Mesodermal cell (in vitro differentiated cells): ENCODE data around the gene HIKESHI.
"Not testable (repeated sequence)": the region's sequence is repeated elsewhere in the genome, so short reads cannot be mapped to it uniquely, and the experiment has no call there.

ENCODE experiments used
- H3K27ac ChIP-seq: 2 replicates; pipeline ENCODE4 v1.7.0; 2013; ENCODE audit warnings: mild to moderate bottlenecking, low read depth, low read length, moderate library complexity; ENCODE audit not compliant: severe bottlenecking
- H3K36me3 ChIP-seq: 2 replicates; pipeline ENCODE4 v1.7.1; 2013; ENCODE audit warnings: mild to moderate bottlenecking, low read length, moderate library complexity; ENCODE audit not compliant: control insufficient read depth, insufficient read depth
- H3K4me1 ChIP-seq: one replicate; pipeline ENCODE4 v1.7.1; 2013; ENCODE audit warnings: mild to moderate bottlenecking, low read length; ENCODE audit not compliant: insufficient read depth, control insufficient read depth, poor library complexity, severe bottlenecking
- H3K4me3 ChIP-seq: 2 replicates; pipeline ENCODE4 v1.7.0; 2013; ENCODE audit warnings: low read length, control low read depth, mild to moderate bottlenecking; ENCODE audit not compliant: insufficient read depth, poor library complexity, severe bottlenecking; ENCODE audit errors: extremely low read depth
- H3K9me3 ChIP-seq: 2 replicates; pipeline ENCODE4 v1.7.1; 2013; ENCODE audit warnings: mild to moderate bottlenecking, low read length, moderate library complexity; ENCODE audit not compliant: control insufficient read depth
- WGBS, 2 experiments: methylation state at CpG; one replicate each; pipeline ENCODE4 v1.1.5; 2013; ENCODE audit warnings: missing lambda C conversion rate in 2 of 2; ENCODE audit not compliant: insufficient coverage in 2 of 2; 5-methylcytosine and 5-hydroxymethylcytosine counted together

The HIKESHI gene

DNA sequence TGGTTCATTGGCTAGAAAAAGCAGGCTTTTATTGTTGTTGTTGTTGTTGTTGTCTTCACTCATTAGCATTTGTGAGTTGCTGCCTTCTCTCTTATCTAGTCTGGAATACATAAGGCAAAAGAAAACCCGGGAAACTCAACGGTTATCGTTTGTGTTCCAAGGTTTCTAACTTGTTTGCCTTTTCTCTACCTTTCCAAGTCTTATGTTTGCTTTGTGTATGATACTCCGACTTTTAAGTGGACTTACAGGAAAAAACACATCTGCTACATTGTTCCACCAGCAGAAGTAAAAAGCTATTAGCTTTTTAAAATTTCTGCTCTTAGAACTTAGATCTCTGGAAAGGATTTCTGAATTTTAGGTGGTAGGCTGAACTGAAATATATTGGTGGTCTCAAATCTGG is 27.0 kb upstream of the HIKESHI start:
- 100% methylated on average over 2 of the region's 4 CpGs; no CpG with 5 or more reads in 1 of the 2 experiments for WGBS, 2 experiments
- H3K4me1 ChIP-seq, result no peaks in the 10 kb centered on the region
- peaks cover 44% of the 10 kb centered on the region for H3K36me3 ChIP-seq
- H3K4me3 ChIP-seq, result no peak overlapping the region
- H3K27ac ChIP-seq, result no peak overlapping the region
- H3K9me3 ChIP-seq, result no peaks in the 10 kb centered on the region

DNA sequence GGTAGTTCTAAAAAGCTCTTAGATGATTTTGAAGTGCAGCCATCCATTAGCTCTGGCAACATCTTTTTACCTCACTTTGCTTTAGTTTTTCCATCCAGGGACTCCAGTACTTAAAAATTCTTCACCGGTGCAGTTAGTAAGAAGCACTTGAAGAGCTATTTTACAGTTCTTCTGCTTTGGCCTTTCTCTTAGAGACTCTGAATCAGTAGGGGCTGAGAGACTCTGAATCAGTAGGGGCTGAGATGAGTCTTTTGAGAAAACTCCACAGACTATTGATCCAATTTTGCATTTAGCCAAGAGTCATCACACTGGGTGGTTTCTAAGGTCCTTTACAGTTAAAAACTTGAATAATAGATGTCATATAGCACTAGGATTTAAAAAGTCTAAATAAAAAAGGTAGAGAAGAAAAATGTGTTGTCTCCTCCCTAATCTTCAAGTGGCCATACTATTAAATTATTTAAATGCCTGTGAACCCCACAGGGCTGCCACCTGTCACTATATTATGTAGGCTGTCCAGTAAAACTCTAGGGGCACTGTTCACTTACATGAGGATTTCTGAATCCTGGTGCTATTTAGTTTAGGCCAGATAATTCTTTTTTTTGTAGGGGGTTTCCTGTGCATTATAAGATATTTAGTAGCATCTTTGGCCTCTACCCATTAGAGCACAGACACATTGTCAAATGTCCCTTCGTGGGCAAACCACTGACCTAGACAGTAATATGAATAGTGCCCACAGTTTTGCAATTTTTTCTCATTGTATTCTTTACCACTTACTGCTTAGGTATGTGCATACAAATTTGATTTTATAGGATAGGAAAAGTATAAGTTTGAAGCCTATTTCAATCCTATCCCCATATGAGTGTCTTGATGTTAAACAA is 26.3 kb upstream of the HIKESHI start:
- WGBS, 2 experiments, result 90 to 100% methylated on average over 2 of the region's 2 CpGs
- no peak overlapping the region for H3K4me3 ChIP-seq
- H3K4me1 ChIP-seq, result no peaks in the 10 kb centered on the region
- no peaks in the 10 kb centered on the region for H3K9me3 ChIP-seq
- peaks cover 45% of the 10 kb centered on the region for H3K36me3 ChIP-seq
- H3K27ac ChIP-seq, result no peak overlapping the region

DNA sequence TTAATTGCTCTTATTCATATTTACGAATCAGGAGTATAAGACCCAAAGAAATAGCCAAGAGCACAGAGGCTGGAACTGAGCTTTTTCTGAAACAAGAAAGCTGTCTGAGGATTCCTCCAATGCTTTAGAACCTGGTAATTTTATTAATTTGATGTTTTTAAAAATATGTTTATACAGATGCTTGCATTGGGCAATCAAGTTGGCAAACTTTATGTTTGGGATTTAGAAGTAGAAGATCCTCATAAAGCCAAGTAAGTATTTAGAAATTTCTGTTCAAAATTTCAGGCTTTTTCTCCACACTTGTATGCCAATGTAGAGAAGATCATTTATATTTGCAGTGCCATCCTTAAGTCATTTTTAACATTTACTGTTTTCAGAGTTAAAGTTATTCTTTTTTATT is 24.3 kb upstream of the HIKESHI start:
- H3K27ac ChIP-seq, result no peak overlapping the region
- H3K4me1 ChIP-seq, result no peaks in the 10 kb centered on the region
- no peak overlapping the region for H3K4me3 ChIP-seq
- 100% methylated on average over 1 of the region's 1 CpG; no CpG with 5 or more reads in 1 of the 2 experiments for WGBS, 2 experiments
- H3K9me3 ChIP-seq, result no peaks in the 10 kb centered on the region
- H3K36me3 ChIP-seq, result peaks cover 46% of the 10 kb centered on the region

DNA sequence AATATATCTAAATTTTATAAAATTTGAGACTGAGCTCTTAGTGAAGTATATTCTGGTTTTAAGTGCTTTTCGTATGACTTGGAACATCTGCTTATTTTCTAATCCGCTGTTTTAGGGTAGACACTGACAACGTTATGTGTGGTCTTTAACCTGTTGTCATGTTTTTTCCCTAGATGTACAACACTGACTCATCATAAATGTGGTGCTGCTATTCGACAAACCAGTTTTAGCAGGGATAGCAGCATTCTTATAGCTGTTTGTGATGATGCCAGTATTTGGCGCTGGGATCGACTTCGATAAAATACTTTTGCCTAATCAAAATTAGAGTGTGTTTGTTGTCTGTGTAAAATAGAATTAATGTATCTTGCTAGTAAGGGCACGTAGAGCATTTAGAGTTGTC is 23.8 kb upstream of the HIKESHI start:
- H3K4me3 ChIP-seq, result no peak overlapping the region
- no peaks in the 10 kb centered on the region for H3K4me1 ChIP-seq
- H3K36me3 ChIP-seq, result peaks cover 46% of the 10 kb centered on the region
- H3K27ac ChIP-seq, result no peak overlapping the region
- H3K9me3 ChIP-seq, result no peaks in the 10 kb centered on the region
- WGBS, 2 experiments, result 97 to 98% methylated on average over 5 of the region's 8 CpGs

DNA sequence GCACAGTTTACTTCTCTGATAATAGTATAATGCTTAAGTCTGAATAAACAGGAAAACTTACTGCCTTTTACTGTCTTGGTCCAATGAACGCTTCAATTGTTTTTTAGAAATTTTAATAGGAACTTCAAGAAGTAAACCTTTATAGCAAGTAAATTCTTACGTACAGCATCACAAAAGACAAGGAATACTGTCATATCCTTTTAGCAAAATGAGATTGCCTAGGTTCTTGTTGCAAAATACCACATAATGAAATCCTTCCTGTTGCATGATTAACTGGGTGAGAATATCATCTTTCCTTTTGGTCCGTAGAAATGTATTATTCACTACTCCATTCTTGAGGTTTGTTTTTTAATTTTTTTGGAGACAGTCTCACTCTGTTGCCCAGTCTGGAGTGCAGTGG is 22.3 kb upstream of the HIKESHI start:
- Histone ChIP-seq H3K36me3 (peaks cover 54% of the 10 kb centered on the region), H3K4me1 (no peaks in the 10 kb centered on the region), H3K9me3 (no peaks in the 10 kb centered on the region), H3K27ac (no peak overlapping the region), H3K4me3 (no peak overlapping the region)
- no CpG with 5 or more reads among the region's 3 CpGs for WGBS, 2 experiments

DNA sequence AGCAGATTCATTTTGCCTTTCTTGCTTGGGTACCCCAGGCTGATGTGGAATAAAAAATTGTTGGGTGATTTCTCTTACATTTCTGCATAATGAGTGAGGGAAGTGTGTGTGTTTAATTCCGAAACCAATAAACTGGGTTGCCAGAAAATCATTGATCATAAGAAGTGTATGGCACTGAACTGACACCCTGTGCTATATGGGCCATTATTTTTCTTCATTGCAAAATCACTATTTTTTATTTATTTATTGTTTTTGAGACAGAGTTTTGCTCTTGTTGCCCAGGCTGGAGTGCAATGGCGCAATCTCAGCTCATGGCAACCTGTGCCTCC is 14.6 kb upstream of the HIKESHI start:
- WGBS, 2 experiments, result 86 to 100% methylated on average over 1 of the region's 2 CpGs
- H3K4me3 ChIP-seq, result no peak overlapping the region
- no peaks in the 10 kb centered on the region for H3K4me1 ChIP-seq
- no peaks in the 10 kb centered on the region for H3K9me3 ChIP-seq
- H3K36me3 ChIP-seq, result peaks cover 8% of the 10 kb centered on the region
- H3K27ac ChIP-seq, result no peak overlapping the region

DNA sequence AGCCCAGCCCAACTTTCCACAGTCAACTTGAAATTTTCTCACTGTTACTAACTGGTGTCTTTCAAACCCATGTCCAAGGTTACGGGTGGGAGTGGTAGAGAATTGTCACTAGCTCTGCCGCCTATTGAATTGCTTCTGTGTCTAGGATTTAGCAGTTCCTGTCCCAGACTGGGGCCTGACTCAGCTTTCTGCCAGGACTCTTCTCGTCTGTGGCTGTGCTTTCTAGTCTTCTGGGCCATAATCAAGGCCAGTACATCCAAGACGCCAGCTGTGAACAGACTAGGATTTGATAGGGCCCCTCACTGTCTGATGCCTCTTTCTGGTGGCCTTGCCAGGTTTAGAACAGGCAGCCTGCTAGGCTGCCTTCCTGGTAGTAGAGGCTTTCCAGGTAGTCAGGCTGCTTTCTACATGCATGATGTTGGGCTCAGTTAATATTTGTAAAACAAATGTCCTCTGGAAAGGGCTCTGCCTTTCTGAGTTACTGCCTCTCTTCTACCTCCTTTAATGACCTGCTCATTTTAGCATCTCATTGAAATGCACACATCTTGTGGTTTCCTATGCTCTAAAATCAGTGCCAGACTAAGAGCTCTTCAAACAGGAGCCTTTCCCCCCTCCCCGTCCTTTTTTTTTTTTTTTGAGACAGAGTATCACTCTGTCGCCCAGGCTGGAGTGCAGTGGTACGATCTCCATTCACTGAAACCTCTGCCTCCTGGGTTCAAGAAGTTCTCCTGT is 13.1 kb upstream of the HIKESHI start:
- no peaks in the 10 kb centered on the region for H3K4me1 ChIP-seq
- H3K36me3 ChIP-seq, result peaks cover 6% of the 10 kb centered on the region
- 86 to 87% methylated on average over 5 to 6 of the region's 7 CpGs for WGBS, 2 experiments
- H3K27ac ChIP-seq, result no peak overlapping the region
- no peaks in the 10 kb centered on the region for H3K9me3 ChIP-seq
- H3K4me3 ChIP-seq, result no peak overlapping the region

DNA sequence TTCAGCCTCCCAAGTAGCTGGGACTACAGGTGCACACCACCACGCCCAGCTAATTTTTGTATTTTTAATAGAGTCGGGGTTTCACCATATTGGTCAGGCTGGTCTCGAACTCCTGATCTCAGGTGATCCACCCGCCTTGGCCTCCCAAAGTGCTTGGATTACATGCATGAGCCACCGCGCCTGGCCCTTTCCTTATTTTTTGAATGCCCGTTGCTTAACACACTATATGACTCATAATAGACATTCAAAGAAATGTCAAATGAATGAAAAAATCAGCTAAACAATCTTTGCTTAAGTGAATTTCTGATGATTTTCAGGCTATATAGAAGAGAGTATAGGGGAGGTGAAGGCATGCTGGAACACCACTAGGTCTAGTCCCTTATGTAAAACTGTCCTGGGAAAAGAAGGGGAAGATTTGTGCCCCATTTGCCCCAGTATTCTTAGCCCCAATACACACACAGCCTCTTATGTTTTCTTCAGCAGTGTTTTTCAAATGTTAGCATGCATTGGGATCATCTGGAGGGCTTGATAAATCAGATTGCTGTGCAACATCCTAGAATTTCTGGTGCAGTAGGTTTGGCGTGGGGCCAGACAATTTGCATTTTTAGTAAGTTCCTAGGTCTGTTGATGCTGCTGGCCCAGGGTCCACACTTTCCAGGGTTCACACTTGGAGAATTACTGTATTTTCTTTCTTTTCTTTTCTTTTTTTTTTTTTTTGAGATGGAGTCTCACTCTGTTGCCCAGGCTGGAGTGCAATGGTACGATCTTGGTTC is 12.3 kb upstream of the HIKESHI start:
- not testable (repeated sequence) for H3K36me3 ChIP-seq, H3K4me3 ChIP-seq, H3K9me3 ChIP-seq, H3K27ac ChIP-seq, H3K4me1 ChIP-seq
- 86 to 94% methylated on average over 5 to 8 of the region's 9 CpGs for WGBS, 2 experiments

DNA sequence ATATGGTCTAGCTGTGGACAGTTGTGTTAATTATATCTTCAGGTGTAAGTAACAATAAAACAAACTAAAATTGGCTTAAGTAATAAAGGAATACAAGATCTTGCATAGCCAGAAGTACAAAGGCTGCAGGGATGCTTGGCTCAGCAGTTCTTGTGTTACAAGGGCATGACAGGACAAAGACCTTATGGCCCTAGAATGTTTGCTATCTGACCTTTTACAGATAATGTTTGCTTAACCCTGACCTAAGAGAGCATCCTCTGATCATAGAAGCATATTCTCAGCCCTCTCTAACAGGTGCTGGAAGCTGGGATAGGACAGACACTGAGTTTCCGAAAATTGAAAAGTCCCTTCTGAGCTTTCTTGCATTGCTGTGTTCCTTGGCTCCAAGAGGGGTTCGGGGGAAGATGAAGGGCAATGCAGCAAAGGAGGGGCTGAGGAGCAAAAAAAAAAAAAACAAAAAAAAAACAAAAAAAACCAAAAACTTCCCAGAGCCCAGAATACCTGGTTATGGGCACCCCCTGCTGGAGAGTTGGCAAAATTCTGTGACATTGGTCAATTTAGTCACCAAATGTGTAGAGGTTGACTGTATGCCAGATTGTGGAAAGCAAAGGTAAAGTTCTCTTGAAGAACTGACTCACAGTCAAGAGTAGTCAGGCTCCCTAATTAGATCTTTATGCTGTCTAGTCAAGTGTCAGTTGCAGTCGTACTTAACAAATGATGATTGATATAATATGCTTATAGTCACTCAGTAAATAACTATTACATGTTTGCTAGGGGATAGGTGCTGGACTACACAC is 10.4 kb upstream of the HIKESHI start:
- no peaks in the 10 kb centered on the region for H3K4me1 ChIP-seq
- no CpG with 5 or more reads among the region's 3 CpGs for WGBS, 2 experiments
- no peak overlapping the region for H3K4me3 ChIP-seq
- no peak overlapping the region for H3K27ac ChIP-seq
- H3K36me3 ChIP-seq, result no peaks in the 10 kb centered on the region
- no peaks in the 10 kb centered on the region for H3K9me3 ChIP-seq

DNA sequence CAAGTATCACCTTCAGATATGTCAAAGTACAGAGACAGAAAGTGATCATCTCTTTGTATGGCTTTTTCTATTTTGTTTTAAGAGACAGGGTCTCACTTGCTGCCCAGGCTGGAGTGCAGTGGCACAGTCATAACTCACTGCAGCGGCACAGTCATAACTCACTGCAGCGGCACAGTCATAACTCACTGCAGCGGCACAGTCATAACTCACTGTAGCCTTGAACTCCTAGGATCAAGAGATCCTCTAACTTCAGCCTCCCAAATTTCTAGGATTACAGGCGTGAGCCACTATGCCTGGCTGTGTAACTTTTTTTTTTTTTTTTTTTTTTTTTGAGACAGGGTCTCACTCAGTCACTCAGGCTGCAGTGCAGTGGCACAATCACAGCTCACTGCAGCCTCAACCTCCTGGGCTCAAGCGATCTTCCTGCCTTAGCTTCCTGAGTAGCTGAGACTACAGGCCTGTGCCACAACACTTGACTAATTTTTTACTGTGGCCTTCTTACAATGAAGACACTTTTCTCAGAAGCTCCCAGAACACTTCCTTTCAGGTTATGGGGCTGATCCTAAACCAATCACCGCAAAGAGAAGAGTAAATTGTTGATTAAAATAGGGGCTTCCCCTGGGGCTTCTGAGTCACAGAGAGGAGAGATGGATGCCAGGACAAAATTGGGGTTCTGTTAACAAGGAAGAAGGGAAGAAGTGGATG is 9.0 kb upstream of the HIKESHI start:
- Histone ChIP-seq H3K4me3 (no peak overlapping the region), H3K36me3 (no peaks in the 10 kb centered on the region), H3K27ac (no peak overlapping the region), H3K4me1 (no peaks in the 10 kb centered on the region), H3K9me3 (no peaks in the 10 kb centered on the region)
- 92 to 100% methylated on average over 4 to 5 of the region's 6 CpGs for WGBS, 2 experiments
